Stimulated activated naive CD4-positive, alpha-beta T cell (primary cell): ENCODE data around the gene SIKE1.
"Not testable (repeated sequence)": the region's sequence is repeated elsewhere in the genome, so short reads cannot be mapped to it uniquely, and the experiment has no call there.

ENCODE experiments used
- DNase-seq, 6 experiments: peaks; one replicate each; lab custom pipeline; 2025; lab: John Stamatoyannopoulos, UW

The SIKE1 gene

GRCh38 chr1:114755006-114755931 is 25.2 kb downstream of the SIKE1 start:
- peak in 1 of 6 experiments; percentile 10 for DNase-seq

GRCh38 chr1:114753702-114754101 is 26.8 kb downstream of the SIKE1 start:
- not testable (repeated sequence) for DNase-seq

GRCh38 chr1:114753143-114753542 is 27.3 kb downstream of the SIKE1 start:
- DNase-seq, result no peak

- no peak for DNase-seq
Measured at GRCh38 chr1:114750780-114751179, 29.7 kb downstream of the SIKE1 start.

- no peak for DNase-seq
Measured at GRCh38 chr1:114749835-114750234, 30.6 kb downstream of the SIKE1 start.

GRCh38 chr1:114746450-114747121 is 33.9 kb downstream of the SIKE1 start:
- DNase-seq, result no peak

GRCh38 chr1:114745291-114745690 is 35.2 kb downstream of the SIKE1 start:
- DNase-seq, result no peak

- DNase-seq, result no peak
Measured at GRCh38 chr1:114741963-114742746, 38.3 kb downstream of the SIKE1 start.

GRCh38 chr1:114740331-114740730 is 40.2 kb downstream of the SIKE1 start:
- no peak for DNase-seq

GRCh38 chr1:114737314-114737849 is 43.1 kb downstream of the SIKE1 start:
- DNase-seq, result no peak

GRCh38 chr1:114735479-114735878 is 45.0 kb downstream of the SIKE1 start:
- no peak for DNase-seq

GRCh38 chr1:114729782-114730181 is 50.7 kb downstream of the SIKE1 start:
- DNase-seq, result no peak

- no peak for DNase-seq
Measured at GRCh38 chr1:114728553-114728952, 51.9 kb downstream of the SIKE1 start.

- DNase-seq, result no peak
Measured at GRCh38 chr1:114725230-114725629, 55.3 kb downstream of the SIKE1 start.

GRCh38 chr1:114723915-114724314 is 56.6 kb downstream of the SIKE1 start:
- no peak for DNase-seq

- no peak for DNase-seq
Measured at GRCh38 chr1:114723457-114723856, 57.0 kb downstream of the SIKE1 start.

- DNase-seq, result no peak
Measured at GRCh38 chr1:114720492-114720891, 60.0 kb downstream of the SIKE1 start.
